ENCODE results near the gene PTPRM.
"Not testable (repeated sequence)": the region's sequence is repeated elsewhere in the genome, so short reads cannot be mapped to it uniquely, and the experiment has no call there.

The PTPRM gene

DNA sequence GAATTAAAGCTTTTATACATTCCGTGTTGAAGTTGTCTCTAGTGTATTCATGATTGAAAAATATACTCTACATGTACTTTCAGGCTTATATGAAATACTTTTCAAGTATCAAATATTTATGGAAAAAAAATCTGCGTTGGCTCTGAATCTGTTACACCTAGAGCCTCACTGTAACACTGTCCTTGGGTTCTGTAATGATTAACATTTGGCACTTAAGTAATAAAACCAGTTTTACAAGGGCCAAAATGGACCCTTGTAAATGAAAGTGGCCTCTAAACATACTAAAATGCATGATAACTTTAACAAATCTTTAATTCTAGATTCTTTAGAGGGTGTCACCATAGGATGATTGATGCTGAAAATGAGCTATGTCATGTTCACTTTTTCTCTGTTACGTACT is 162.8 kb downstream of the PTPRM start:
- DNase-seq, result no peak

DNA sequence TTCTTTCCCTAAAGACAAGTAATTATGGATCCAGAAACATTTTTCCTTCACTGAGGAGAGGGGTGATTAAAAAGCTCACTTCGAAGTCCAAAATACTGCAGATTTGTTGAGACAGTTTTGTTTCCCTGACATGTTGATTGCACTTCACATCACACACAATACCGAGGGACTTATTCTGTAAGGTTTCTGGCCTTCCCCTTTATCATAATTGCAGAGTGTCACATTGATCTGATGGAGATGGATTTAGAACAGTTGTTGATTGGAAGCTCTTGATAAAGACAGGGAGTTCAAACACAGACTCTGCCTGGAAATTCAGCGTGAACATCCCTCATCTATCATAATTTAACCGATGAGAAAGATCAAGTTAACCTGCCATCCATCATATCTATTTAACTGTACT is 163.6 kb downstream of the PTPRM start:
- no peak for DNase-seq

DNA sequence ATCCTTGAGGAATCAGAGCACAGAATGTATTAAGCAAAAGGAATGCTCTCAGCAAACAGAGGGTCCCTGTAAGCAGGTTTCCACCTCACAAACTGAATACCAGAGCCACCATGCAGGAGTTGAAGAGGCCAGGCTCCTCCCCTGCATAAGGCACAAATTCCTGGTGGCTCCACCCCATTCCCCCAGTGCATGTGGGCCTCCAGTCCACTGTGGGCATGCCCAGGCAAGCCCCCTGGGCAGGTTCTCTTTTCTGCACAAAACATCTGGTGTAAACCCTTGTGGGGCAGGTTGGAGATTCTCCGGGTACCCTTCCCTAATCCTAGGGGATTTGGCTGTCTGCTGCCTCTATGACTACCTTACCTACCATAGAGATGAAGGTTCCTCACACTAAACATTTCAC is 166.5 kb downstream of the PTPRM start:
- no peak for DNase-seq

GRCh38 chr18:7735196-7735595 is 168.1 kb downstream of the PTPRM start:
- DNase-seq, result no peak

GRCh38 chr18:7735626-7736175 is 168.6 kb downstream of the PTPRM start:
- no peak for DNase-seq

DNA sequence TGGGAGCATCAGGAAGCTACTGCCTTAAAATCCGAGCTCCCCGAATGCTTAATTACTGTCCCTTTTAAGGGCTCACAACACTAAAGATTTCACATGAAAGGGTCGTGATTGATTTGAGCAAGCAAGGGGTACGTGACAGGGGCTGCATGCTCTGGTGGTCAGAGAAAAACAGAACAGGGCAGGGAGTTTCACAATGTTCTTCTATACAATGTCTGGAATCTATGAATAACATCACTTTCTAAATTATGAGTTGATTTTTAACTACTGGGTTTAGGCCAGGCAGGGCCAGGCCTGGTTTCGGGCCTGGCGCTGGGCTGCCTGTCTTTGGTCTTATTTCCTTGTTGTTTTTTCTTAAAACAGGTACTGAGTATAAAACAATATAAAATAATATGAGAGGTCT is 169.4 kb downstream of the PTPRM start:
- DNase-seq, result not testable (repeated sequence)

DNA sequence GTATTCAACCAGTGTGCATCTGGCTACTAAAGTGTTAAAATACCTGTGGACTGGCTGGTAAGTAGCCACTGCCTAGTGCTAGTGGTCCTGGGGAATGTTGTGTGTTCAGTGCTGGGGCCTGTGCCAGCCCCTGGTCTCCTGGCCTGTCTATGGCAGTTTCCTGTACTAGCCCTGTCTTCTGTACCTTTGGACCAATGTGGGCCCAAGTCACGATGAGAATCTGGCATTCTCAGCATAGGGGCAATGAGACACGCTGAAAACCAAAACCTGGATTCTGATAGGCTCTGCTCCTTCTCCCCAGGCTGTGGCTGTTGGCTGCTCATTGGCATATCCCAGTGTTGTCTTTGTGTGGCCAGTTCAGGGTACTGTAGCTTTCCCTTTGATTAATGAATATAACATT is 170.4 kb downstream of the PTPRM start:
- DNase-seq, result no peak

DNA sequence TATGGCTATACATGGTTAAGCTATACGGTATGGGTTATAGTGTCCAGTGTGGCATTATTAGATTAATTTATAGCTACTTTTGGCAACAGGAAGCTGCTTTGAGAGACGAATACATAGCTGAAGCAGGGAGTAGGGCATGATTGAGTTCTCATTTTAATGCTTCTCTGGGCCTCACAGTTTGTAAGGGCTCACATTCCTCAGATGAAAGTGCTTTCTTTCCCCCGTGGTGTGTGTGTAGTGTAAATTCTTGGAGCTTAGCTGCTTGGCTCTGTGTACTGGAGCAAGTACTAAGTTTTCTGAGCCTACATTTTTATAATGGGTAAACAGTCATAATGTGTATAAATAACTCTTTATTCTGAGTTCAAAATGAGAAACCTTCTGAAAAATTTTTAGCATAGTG is 173.7 kb downstream of the PTPRM start:
- DNase-seq, result no peak

DNA sequence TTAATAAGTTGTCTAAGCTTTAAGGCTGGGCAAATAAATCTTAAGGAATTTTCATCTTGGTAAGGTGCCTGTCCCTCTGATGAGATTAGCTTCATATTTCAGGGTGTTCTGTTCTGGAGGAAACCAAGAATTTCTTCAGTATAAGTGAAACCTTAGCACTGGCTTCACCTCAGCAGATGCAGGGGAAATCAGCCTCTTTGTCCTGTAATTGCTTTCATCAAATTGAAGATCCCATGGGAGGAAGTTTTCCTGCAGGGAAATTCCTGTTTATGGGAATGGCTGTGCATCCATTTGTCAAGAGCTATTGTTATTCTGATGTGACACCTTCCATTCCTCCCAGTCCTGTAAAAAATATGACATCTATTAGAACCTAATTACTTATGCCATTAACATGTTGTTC is 174.5 kb downstream of the PTPRM start:
- DNase-seq, result no peak

- DNase-seq, result no peak
Observed at GRCh38 chr18:7742224-7742623, 175.1 kb downstream of the PTPRM start.

DNA sequence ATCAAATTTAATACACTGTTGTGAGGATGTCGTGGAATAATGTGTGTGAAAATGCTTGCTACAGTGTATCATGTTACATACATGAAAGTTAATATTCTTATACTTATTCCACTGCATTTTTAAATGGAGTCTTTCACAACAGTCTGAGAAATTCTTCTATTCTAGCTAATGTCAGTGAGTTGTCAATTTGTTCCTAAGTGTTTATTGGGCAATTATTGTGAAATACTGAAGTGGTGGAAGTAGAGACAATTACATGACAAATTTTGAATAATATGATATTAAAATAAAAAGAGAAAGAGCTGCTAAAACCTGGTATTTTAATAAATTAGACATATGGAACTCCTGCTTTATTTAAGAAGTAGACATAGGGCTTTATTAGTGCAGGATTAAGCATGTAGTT is 176.1 kb downstream of the PTPRM start:
- no peak for DNase-seq

- DNase-seq, result no peak
Observed at GRCh38 chr18:7746106-7746505, 179.0 kb downstream of the PTPRM start.

DNA sequence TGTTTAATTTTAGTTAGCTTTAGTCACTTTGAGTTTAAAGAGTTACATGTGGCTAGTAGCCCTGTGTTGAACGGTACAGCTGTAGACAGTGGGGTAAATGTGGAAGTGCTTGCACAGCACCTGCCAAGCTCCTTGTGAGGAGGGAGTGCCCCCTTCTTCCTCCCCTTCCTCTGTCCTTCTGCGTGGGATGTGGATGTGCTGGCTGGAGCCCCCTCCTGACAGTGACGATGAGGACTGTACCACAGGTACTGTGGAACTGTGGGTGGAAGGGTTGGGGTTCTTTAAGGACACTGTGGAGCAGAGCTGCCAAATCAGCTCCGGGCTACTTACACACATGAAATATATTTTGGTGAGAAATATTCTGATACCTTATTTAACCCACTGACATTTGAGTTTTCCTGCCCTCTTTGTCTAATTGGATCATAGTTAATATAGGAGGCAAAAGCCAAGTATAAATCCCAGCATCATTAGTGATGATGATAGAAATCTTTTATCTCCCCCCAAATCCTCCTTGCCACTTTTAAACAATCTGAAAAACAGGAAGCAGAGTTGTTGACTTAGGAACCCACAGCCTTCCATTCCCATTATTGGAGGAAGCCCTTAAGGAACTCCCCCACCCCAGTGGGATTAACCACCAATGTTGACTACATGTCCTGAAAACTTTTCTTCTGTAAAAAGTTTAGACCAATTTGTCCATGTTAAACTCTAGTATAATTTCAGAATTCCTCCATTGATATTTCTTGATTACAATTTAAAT is 181.3 kb downstream of the PTPRM start:
- no peak for DNase-seq

- DNase-seq, result no peak
Observed at GRCh38 chr18:7749008-7749405, 181.9 kb downstream of the PTPRM start.

- no peak for DNase-seq
Observed at GRCh38 chr18:7749510-7749981, 182.4 kb downstream of the PTPRM start.

DNA sequence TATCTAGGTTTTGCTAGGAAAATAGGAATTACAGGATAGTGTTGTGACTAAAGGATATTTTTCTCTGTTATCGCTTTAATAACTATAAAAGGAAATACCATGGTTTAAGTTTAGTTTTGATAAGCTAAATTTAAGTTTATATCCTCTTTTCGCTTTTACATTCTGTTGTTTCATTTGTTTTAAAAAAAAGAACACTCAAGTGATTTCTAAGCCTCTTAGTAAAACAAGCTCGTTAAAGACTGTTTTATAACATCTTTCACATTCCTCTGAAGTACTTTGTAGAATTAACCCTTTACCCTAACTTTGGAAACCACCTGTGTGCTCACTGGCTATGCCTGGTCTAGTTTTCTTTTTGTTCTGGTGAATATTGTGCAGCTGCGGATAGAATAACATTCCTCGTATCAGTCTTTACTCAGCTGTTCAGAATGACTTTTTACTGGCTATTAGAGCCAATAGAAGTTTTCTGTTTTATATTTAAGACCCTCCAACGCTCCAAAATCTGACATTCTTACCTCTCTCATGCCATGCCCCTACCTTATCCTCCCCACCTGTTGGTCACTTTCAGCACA is 183.1 kb downstream of the PTPRM start:
- no peak for DNase-seq

DNA sequence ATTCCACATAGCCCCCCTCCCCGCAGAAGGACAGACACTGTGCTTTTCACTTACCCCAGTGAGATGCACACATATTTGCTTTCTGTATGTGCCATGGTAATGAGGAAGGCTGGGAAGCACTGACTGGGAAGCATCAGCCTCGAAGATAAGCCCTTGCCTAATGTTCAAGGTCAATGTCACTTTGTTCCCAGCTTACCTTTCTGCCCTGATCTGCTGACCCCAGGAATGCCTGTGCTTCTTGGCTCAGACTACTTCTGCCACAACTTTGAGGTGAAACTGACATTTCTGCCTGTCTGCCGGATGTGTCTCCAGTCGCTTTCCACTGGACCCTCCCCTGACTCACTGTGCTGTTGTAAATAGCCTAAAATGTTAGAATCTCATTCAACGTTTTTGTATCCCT is 183.8 kb downstream of the PTPRM start:
- DNase-seq, result no peak

- DNase-seq, result no peak
Observed at GRCh38 chr18:7754258-7754657, 187.1 kb downstream of the PTPRM start.

DNA sequence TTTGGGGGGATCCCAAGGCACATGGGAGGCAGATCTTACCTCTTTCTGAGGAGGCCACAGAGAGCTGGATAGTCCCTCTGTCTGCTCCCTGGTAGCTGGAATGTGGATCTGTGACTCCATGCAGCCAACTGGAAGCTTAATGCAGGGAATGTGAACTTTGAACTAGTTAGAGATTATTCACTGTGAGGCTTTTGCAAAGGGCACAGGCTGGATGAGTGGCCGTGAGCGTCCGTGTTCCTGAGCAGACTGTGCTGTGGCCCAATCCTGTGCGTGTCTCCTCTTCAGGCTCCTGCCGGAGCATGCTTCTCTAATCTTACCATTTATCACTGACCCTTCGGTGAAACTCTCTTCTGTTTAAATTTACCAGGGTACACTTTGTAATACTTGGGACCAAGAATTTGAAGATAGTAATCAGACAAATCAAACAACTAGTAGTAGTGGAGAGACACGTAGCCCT is 187.6 kb downstream of the PTPRM start:
- DNase-seq, result no peak

DNA sequence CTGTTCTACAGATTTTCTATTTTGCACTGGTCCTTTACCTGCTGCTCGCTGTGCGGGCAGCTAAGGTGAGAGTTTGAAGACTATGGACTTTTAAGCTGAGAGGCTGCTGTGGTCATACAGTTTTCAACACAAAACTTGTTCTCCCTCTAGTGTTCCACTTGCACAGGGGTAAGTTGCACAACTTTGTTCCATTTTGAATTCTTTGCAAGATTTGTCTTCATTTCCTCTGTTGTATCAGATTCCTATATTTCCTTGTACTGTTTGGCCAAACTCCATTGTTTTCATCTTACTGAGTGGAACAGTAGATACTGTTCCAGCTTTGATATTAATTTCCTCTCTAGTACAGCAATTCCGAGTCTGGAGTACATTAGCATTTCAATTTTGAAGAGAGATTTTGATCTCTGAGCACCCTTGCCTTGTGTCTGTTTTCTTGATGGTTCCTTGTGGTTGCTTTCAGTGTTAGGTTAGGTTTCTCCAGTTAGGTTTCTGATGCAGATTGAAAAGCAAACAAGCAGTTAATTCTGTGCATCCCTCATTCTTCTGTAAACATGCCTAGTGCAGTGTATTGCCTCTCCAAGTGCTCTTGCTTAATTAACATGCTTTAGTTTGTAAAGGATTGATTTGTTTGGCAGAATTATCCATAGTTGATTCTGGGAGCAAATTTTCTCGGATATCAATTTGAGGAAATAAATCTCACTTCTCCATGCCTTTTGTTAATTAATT is 188.8 kb downstream of the PTPRM start:
- DNase-seq, result no peak

- no peak for DNase-seq
Observed at GRCh38 chr18:7757175-7757574, 190.1 kb downstream of the PTPRM start.

GRCh38 chr18:7758764-7759163 is 191.6 kb downstream of the PTPRM start:
- no peak for DNase-seq
